Fibroblast of skin of back (primary cell): ENCODE data around the gene ARHGAP25.
A peak's percentile ranks its signal among the peaks of the same experiment; 100 is the strongest.

ENCODE experiments used
- DNase-seq: peaks from one replicate; pipeline ENCODE4 v3.0.0-alpha.2; 2013

Gene ARHGAP25

DNA sequence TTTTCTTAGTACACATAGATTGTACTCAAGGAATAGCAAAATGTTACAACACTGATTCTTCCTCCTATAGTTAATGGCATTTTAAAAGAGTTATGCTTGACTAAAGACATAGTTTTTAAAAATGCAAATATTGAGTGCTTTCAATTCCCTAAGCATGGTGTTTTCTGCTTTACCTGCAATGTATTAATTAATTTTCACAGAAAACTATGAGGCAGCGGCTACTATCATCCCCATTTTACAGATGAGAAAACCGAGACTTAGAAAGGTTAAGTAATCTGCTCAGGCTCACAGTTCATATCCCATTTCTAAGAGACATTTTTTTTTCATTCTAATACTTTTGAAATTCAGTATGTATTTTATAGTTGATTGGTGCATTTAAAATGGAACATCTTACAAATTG is 98.6 kb downstream of the ARHGAP25 start:
- no peak for DNase-seq

DNA sequence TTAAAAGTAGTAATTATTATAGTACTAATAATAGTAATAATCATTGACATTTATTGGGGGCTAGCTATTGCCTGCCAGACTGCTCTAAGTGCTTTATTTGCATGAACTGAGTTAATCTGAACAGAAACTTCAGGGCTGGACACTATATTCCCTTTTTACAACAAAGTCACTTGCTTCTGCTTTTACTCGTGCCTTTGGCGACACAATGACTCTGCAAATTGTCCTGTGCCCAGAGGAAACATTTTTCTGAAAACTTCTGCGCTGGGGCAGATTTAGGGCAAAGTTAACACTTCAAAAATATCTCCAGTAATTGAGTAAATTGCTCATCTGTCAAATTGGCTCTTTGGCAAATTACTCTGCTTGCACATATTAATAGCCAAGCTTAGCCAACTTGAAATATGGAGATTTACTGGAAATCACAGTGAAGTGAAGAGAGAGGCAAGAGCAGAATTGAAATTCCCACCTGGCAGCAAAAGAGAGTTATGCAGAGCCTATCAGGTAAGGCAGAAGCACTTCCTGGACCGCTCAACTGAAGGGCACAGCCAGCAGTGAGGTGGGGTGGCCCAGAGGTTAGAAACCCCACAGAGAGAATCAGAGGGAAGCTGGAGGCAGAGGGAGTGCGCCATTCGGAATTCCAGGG is 100.2 kb downstream of the ARHGAP25 start:
- no peak for DNase-seq

DNA sequence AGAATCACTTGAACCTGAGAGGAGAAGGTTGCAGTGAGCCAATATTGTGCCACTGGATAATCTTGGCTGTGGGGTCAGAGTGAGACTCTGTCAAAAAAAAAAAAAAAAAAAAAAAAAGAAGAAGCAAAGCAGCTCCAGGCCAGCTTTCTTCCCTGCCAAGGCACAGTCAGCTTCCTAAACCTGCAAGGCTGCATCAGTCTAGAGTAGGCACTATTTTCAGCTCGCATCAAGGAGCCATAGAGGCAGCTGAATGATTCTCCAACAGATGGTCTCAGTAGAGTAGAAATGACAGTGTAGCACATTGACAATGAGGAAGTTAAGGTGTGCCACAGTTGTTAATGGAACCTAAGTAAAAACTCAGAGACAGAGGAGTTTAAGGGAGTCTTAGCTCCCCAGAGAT is 101.0 kb downstream of the ARHGAP25 start:
- no peak for DNase-seq

DNA sequence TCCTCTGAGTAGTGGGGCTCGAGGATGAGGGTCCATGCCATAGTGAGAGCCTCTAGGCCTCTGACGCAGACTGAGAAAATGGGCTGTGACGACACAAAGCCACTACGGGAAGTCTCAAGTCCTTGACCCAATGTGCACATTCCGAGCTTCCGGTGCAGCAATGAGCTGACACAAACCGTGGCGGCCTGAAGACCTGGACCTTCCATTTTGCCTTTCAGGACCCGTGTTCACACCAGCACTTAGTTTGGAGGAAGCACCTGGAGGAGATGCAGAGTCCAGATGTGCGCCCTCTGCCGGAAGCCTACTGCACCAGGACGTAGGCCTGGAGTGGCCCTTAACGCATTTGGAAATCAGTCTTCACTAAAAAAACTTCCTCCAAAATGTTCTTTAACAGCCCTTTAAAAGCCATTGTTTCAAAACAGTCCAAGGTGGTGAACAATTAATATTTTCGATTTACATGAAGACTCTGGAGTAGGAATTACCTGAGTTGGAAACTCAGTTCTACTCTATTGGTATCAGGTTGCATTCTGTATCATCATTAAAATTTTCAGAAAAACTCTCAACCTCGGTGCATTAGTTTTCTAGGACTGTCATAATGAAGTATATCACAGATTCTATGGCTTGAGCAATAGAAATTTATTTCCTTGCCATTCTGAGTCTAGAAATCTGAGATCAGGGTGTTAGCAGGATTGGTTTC is 102.7 kb downstream of the ARHGAP25 start:
- DNase-seq = peak; percentile 40

DNA sequence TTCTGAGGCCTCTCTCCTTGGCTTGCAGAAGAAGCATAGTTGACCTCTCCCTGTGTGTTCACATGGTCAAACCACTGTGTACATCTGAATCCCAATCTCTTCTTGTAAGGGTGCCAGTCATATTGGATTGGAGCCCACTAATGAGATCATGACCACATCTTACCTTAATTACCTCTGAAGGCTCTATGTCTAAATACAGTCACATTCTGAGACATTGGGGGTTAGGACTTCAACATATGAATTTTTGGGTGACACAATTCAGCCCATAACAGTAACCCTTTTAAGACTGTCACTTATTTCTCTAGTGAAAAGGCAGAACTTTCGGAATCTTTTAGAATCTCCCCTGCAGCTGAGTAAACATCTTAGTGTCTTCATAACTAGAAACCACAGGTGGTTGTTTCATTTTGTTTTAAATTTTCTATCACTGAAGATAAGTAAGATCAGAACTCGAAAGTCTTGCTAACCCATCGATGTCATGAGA is 103.3 kb downstream of the ARHGAP25 start:
- DNase-seq = no peak

DNA sequence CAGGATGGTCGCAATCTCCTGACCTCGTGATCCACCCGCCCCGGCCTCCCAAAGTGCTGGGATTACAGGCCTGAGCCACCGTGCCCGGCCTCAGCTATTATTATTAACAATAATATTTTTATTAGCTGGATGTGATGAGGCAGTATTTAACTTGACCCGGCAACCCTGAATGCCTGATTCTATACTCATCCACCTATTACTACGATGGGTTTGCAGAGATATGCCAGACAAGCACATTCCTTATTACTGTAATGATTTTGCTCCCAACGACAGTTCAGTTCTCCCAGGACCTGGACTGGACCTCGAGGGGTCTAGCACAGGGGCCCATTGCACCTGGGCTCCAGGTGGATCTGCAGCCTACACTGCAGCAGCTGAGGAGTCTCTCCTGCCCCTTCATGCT is 104.0 kb downstream of the ARHGAP25 start:
- DNase-seq = no peak

DNA sequence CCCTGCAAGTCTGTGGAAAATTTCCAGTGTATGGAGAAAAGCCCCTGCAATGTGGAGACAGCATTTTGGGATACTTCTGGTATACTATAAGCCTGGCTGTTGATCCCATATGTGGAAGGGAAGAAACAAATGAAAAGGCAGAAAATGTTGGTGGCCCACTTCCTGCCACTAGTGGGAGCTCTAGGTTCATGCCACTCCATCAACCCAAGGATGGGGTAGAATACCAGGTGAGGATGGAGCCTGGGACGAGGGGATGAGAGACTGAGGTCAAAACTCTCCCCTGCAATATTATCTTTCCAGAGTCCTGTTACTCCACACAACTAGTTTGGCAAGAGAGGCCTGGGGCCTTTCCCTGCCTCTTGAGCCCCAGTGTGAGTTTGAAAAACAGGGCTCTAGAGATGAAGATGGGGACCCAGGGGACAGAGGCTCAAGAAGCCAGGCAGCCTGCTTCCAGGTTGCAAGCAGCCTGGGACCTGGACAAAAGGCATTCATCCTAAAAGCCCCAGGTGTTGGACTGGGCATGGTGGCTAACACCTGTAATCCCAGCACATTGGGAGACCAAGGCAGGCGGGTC is 104.7 kb downstream of the ARHGAP25 start:
- peak; percentile 9 for DNase-seq

DNA sequence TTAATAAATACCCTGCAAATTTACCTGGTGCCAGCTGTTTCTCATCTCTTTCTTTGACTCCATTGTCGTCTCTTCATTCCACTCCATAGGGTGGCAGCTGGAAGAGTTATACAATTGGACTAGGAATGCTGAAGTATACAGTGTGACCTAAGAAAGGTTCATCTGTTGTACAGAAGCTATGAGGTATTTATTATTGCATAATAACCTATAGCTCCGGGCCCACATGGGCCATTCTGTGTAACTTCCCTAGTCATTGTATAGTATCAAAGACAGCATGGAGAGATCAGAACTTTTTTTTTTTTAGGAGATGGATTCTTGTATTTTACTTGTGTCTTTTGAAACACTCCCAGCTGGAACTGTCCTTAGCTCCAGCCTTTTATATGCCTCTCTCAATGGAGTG is 110.4 kb downstream of the ARHGAP25 start:
- no peak for DNase-seq

DNA sequence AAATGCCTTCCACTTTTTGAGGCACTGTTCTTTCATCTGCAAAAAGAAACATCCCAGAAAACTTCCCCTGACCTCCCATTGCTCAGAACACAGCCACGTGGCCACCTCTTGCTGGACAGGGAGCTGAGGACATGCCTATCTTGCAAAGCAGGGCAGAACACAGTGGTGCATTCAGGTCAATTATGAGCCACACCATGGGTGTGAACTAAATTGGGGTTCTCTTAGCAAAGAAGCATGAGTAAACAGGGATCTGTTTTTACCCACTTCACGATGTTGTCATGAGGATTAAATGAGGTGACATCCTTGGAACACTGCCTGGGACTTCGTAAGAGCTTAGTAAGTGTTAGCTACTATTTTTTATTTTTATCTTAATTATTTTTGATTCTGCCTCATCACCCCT is 111.5 kb downstream of the ARHGAP25 start:
- DNase-seq = no peak

DNA sequence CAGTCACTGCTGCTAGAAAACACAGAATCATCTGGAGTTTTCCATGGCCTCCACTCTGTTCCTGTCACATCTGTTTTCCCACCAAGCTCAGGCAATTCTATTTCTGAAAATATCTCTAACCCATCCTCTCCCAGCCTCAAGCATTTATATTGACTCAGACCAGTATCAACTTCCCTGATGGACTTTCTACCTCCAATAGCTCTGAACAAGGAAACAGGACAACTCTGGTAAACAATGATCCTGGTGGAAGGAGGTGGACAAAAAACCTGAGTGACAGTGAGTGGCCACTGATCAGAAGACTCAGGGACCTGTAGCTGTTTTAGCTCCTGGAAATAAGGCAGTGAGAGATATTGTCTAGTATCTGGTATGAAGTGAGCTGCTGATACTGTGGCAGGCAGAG is 113.1 kb downstream of the ARHGAP25 start:
- DNase-seq = no peak

DNA sequence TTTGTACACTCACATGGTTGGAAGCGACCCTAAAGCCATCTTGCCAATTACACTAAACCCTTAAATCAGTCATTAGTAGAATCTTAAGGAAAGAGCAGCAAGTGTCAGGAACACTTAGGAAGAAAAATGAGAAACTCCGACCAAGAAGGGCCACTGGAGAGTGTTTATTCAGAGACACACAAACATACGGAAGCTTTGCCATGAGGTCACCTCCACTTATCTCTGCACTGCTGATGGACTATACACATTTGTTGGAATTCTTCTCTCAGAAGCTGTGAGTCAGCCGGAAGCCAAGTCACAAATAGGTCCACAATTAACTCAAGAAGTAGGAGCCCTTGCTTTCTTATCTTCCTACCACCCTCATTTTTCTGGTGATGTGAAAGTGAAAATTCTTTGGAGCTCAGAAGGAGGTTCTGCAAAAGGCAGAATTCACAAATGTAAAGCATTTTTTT is 115.0 kb downstream of the ARHGAP25 start:
- DNase-seq = peak; percentile 21

DNA sequence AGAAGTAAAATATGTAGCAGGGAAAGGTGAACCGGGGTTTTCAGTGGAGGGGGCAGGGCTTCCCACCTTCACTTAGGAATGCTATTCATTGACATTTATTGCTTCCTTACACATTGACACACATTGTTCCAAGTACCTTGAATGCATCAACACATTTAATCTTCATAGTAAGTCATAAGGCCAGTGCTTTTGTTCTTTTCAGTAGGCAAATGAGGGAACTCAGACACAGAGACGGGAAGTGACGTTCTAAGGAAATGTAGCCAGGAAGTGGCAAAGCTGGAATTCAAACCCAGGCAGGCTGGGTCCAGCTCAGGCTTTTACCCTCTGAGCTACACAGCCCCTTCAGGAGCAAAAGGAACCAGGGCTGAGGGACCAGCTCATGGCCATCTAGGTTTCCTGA is 115.9 kb downstream of the ARHGAP25 start:
- no peak for DNase-seq

DNA sequence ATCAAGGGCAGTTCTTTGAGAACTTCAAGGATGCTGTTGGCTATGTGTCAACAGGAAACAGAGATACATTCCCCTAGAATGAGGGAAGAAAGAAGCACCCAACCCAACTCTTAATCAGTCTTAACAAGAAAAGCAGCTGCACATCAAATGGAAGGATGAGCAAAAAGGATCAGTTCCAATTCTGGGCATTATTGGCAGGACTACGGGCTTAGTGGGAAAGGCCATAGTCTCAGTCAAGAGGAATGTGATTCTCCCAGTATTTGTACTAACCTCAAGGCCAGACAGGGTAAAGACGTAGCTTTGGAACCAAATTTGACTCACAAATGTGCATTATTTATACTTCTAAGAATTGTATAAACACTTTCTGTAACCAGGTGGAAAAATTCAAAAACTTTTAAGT is 118.4 kb downstream of the ARHGAP25 start:
- DNase-seq = no peak

DNA sequence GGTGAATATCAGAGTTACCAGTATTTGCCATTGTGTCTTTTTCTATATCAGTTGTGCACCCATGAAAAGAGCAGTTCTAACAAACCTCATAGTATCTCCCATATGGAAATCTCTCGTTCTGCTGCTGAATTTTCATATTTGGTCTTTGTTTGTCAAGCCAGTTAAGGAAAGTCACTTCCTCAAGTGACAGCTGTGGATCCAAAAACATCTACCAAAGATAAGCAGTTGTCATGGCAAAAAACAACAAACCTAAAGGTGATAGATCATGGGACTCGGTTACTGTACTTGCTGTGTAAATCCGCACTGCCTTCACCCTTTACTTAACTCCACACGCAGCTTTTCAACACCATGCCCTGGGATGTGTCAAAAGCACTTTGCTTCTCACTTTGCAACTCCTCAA is 119.3 kb downstream of the ARHGAP25 start:
- no peak for DNase-seq

DNA sequence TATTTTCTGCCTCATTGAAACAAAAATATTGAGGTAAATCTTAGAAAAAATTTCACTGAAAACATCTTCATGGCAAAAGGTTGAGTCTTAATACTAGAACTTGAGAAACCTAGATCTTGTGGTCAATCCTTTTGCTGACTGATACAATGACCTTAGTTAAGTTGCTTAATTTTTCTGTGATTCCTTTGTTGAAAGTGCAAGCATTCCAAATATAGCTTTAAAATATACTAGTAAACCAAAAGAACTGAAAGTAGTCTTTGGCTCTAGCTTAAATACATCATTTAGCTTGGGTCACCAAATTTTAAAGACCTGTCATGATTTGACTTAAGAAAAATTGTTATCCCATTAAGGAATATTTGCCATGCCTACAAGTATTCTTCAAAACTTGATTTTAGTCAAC is 119.9 kb downstream of the ARHGAP25 start:
- no peak for DNase-seq

DNA sequence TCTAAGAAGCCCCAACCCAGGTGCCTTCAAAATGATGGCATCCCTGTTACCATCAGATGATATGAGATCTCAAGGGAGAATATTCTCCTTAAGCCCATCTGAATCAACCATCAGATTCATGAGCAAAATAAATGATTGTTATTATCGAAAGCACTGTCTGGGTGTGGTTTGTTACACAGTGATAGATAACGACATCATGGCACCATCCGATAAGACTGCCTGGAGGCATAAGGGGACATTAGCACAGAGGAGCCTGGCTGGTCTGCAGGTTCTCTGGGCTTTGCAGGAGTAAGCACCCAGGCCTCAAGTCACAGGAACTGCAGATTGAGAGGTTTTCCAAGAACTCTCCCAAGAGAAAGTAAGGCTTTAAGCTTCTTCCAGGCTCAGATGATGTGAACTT is 120.9 kb downstream of the ARHGAP25 start:
- no peak for DNase-seq

DNA sequence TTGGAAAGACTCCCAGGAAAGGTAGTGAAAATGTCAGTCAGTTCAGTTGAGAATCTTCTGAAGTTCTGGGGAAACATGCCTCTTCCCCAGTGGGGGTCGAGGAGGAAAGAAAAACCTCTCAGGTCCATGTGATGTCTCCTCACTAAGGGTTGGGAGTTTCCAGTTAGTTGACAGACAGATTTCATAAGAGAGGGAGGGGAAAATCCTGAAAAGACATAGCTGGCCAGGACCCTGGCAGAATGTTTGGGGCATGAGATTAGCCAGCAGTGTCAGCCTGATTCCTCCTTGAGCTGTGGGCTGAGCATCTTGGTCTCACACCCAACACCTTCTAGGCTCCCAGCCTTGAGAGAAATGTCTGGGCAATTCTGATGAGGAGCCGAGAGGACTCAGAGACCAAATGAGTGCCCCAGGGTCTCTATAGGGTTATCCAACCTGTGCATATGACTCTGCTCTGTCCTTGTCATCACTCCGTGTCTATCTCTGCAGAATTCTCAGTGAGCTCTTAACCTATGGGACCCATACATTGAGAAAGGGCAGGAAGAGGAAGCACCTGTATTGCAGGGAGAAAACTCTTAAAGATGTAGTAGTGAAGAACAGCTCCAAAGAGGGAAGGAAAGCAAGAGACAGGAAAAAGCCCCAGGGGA is 122.7 kb downstream of the ARHGAP25 start:
- DNase-seq = no peak

DNA sequence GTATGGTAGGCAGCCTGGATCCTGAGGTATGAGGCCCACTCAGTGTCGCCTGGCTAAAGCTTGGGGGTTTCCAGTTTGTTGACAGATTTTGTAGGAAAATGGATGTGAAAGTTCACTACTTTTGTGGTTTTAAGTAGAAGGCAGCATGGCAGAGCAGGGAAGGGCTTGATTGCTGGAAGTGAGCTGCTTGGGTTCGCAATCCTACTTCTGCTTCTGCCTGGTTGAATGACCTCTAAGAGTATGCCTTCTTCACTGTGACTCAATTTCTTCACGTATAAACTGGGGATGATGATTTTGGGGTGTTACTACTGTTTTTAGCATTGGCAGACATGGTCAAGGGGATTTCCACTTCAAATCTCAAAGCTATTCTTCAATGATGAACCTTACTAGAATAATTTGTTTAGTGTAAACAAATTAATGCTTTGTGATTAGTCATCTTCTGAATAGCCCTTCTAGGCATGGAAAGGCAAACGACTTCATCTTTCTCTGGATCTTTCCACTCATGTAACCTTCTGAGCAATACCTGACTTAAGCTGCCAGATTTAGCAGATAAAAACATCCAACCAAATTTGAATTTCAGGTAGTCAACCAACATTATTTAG is 123.3 kb downstream of the ARHGAP25 start:
- DNase-seq = no peak

DNA sequence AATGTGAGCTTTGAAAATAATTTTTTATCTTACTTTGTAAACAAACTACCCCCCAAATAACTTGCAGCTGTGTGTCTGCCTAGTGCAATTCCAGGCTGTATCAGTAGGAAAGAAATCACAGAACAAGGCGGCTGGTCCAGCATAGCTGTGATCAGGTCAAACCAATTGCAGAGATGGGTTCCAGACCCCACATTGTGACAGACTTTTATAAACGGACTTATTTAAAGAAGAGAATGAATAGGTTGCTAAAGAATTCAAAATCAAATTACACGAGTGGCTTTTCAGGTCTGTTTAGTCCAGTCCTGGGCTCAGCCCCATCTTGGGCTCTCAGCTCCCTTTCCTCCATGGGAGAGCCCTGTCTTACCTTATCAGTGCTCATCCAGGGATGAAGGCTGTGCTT is 125.5 kb downstream of the ARHGAP25 start:
- no peak for DNase-seq

DNA sequence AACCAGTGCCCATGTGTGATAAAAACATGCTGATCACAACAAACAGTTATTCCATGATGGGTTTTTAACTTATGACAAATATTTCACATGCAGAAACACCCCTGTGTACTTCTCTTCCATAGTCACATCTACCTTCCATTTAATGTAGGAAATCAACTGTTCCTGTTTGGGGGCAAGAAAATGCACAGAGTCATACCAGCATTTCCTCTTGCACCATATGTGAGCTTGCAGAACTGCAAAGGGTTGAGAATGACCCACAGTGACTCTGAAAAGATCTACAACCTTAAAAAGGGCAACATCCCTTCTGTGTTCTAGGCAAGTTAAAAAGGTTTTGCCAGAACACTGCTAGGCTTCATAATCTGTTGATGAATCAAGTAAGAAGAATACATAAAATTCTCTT is 126.7 kb downstream of the ARHGAP25 start:
- no peak for DNase-seq

DNA sequence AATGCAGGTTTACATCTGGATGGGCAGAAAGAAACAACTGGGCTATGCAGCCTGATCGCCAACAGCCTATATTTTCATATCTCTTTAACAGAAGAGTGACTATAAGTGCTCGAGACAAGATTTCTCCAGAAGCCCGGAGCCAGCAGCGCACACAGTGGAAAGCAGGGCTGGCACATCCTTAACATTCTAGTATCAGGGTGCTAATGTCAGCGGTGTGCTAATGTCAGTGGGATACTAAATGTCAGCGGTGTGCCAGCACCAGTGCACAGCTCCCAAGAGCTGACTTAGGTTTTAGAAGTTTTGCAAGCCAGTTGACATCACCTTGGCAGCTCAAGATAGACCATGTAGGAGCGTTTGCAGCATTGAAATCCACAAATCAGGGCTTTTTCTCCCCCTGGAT is 128.3 kb downstream of the ARHGAP25 start:
- DNase-seq = no peak

DNA sequence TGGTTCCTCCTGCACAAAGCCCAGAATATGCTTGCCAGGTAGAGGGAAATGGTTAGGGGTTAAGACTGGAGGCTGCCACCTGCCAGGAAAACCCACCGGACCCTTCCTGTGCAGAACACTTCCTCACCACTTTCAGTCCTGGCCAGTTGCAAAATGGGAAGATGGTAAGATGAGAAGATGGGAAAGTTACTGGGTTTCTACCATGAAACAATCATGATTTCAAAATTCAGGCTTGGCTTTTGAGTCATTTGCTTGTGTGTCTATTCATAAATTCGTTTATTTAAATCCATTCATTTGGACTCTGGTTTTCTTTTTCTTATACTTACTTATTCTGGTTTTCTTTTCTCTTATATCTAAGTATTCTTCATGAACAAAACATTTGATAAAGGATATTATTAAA is 129.4 kb downstream of the ARHGAP25 start:
- DNase-seq = no peak

DNA sequence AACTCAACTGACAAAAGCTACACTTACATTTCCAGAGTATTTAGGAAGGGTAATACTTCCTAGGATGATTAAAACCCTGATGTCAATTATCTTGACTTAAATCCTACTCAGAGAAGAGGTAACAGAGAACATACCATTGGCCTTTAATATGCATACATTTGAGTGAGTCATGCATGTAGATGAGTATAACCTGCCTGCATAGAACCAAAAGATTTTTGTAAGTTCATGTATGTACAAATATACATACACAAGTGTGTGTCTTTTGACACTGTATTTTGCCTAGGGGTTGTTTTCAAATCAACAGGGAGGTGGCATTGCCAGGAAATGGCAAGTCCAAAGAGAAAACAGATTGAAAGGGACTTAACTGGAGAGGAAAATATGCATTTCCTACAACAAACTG is 130.5 kb downstream of the ARHGAP25 start:
- DNase-seq = no peak
